Measurements from ENCODE around the gene SHPK. TPM values are rescaled to one million over a fixed set of nuclear protein-coding genes. Genes with fewer than 3 reads are reported as not detected.

Gene SHPK
- total RNA-seq, 2 donors from 2014 or later, result 13.6 to 25.5 TPM

- whole genome bisulfite sequencing, result 60% methylated on average over 16 of the region's 16 CpGs
- Histone ChIP-seq H3K27me3 (replicated peaks; ENCODE audit: insufficient read depth) (no peaks in the 10 kb centered on the region), H3K4me3 (no peak overlapping the region), H3K4me1 (replicated peaks) (no peaks in the 10 kb centered on the region), H3K27ac (no peak overlapping the region), H3K36me3 (peaks cover 7 to 9% of the 10 kb centered on the region in 2 donors), H3K9me3 (no peaks in the 10 kb centered on the region)
- intact Hi-C loops (cut with DNase I), result no loop called here
- DNase-seq (ENCODE audit: low spot score), result no peak
- no peak for TF ChIP-seq POLR2A (IDR thresholded peaks at IDR 0.05)
- TF ChIP-seq CTCF (IDR thresholded peaks at IDR 0.05), result no peak
- no peak for TF ChIP-seq POLR2AphosphoS5 (IDR thresholded peaks at IDR 0.05)
Observed at GRCh38 chr17:3626831-3627768, 8.9 kb downstream of the SHPK start.

- Histone ChIP-seq H3K27ac (no peak overlapping the region), H3K4me1 (replicated peaks) (no peaks in the 10 kb centered on the region), H3K4me3 (no peak overlapping the region), H3K27me3 (replicated peaks; ENCODE audit: insufficient read depth) (no peaks in the 10 kb centered on the region), H3K36me3 (peaks cover 7 to 9% of the 10 kb centered on the region in 2 donors), H3K9me3 (no peaks in the 10 kb centered on the region)
- intact Hi-C loops (cut with DNase I), result no loop called here
- 97% methylated on average over 16 of the region's 16 CpGs for WGBS
- no peak for TF ChIP-seq POLR2AphosphoS5 (IDR thresholded peaks at IDR 0.05)
- TF ChIP-seq CTCF (IDR thresholded peaks at IDR 0.05), result no peak
- TF ChIP-seq POLR2A (IDR thresholded peaks at IDR 0.05), result no peak
- DNase-seq (ENCODE audit: low spot score), result no peak
Observed at GRCh38 chr17:3622977-3623594, 13.0 kb downstream of the SHPK start.

- no peak for DNase-seq (ENCODE audit: low spot score)
- Histone ChIP-seq H3K27me3 (replicated peaks; ENCODE audit: insufficient read depth) (no peaks in the 10 kb centered on the region), H3K4me1 (replicated peaks) (no peaks in the 10 kb centered on the region), H3K36me3 (peaks cover 7 to 9% of the 10 kb centered on the region in 2 donors), H3K27ac (no peak overlapping the region), H3K9me3 (no peaks in the 10 kb centered on the region), H3K4me3 (no peak overlapping the region)
- intact Hi-C loops (cut with DNase I), result no loop called here
- TF ChIP-seq POLR2AphosphoS5 (IDR thresholded peaks at IDR 0.05) (no peak), CTCF (IDR thresholded peaks at IDR 0.05) (no peak), POLR2A (IDR thresholded peaks at IDR 0.05) (no peak)
- WGBS, result 93% methylated on average over 8 of the region's 8 CpGs
Observed at GRCh38 chr17:3621146-3621720, 14.8 kb downstream of the SHPK start.

GRCh38 chr17:3615160-3615870 lies 20.7 kb downstream of the SHPK start:
- no peaks in the 10 kb centered on the region for H3K4me1 ChIP-seq (replicated peaks)
- WGBS, result 97% methylated on average over 18 of the region's 18 CpGs
- intact Hi-C loops (cut with DNase I), result no loop called here
- DNase-seq (ENCODE audit: low spot score), result no peak
- no peaks in the 10 kb centered on the region for H3K9me3 ChIP-seq
- H3K27ac ChIP-seq, result no peak overlapping the region
- H3K4me3 ChIP-seq, result no peak overlapping the region
- no peaks in the 10 kb centered on the region for H3K27me3 ChIP-seq (replicated peaks; ENCODE audit: insufficient read depth)
- H3K36me3 ChIP-seq, result no peaks in the 10 kb centered on the region
- TF ChIP-seq POLR2AphosphoS5 (IDR thresholded peaks at IDR 0.05) (no peak), POLR2A (IDR thresholded peaks at IDR 0.05) (no peak)

- 97% methylated on average over 6 of the region's 6 CpGs for whole genome bisulfite sequencing
- Histone ChIP-seq H3K36me3 (no peaks in the 10 kb centered on the region), H3K27ac (no peak overlapping the region), H3K4me1 (replicated peaks) (no peaks in the 10 kb centered on the region), H3K27me3 (replicated peaks; ENCODE audit: insufficient read depth) (no peaks in the 10 kb centered on the region), H3K9me3 (no peaks in the 10 kb centered on the region), H3K4me3 (no peak overlapping the region)
- no peak for DNase-seq (ENCODE audit: low spot score)
- intact Hi-C loops (cut with DNase I), result no loop called here
- TF ChIP-seq POLR2AphosphoS5 (IDR thresholded peaks at IDR 0.05) (no peak), CTCF (IDR thresholded peaks at IDR 0.05) (no peak), POLR2A (IDR thresholded peaks at IDR 0.05) (no peak)
Observed at GRCh38 chr17:3613124-3613523, 22.9 kb downstream of the SHPK start.

All from prostate gland (tissue), 2 donors.